ENCODE data around the gene DDX60.

Gene DDX60

DNA sequence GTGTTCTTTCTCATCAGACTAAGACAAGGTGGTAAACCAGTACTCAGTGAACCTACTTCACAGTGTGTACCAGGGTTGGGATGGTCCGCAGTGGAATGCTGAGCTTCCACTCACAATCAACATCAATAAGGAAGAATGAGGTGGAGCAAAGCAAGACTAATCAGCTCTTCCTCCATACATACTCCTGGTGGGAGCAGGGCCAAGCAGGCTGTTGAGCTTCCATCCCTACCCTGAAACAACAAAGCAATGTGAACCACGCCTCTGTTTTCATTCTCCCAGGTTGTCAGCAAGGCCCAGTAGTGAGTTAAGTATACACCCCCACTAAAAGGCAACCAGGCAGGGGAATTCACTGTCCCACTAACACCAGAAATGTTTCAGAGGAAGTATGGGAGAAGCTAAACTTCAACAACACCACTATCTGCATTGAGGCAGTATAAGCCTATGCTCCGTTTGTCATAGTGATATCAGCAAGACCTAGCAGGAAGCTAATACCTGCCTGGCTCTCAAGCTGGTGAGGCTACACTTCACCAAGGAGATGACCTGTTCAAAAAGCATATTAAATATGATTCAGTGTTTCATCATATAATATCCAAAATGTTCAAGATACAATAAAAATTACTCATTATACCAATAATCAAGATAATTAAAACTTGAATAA lies 109.5 kb downstream of the DDX60 start:
- Histone ChIP-seq H3K4me3 (no peak overlapping the region), H3K27ac (no peak overlapping the region)
- DNase-seq (ENCODE audit: low spot score) = no peak
- TF ChIP-seq, protein P1, sequence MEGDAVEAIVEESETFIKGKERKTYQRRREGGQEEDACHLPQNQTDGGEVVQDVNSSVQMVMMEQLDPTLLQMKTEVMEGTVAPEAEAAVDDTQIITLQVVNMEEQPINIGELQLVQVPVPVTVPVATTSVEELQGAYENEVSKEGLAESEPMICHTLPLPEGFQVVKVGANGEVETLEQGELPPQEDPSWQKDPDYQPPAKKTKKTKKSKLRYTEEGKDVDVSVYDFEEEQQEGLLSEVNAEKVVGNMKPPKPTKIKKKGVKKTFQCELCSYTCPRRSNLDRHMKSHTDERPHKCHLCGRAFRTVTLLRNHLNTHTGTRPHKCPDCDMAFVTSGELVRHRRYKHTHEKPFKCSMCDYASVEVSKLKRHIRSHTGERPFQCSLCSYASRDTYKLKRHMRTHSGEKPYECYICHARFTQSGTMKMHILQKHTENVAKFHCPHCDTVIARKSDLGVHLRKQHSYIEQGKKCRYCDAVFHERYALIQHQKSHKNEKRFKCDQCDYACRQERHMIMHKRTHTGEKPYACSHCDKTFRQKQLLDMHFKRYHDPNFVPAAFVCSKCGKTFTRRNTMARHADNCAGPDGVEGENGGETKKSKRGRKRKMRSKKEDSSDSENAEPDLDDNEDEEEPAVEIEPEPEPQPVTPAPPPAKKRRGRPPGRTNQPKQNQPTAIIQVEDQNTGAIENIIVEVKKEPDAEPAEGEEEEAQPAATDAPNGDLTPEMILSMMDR (IDR thresholded peaks at IDR 0.05) = no peak

DNA sequence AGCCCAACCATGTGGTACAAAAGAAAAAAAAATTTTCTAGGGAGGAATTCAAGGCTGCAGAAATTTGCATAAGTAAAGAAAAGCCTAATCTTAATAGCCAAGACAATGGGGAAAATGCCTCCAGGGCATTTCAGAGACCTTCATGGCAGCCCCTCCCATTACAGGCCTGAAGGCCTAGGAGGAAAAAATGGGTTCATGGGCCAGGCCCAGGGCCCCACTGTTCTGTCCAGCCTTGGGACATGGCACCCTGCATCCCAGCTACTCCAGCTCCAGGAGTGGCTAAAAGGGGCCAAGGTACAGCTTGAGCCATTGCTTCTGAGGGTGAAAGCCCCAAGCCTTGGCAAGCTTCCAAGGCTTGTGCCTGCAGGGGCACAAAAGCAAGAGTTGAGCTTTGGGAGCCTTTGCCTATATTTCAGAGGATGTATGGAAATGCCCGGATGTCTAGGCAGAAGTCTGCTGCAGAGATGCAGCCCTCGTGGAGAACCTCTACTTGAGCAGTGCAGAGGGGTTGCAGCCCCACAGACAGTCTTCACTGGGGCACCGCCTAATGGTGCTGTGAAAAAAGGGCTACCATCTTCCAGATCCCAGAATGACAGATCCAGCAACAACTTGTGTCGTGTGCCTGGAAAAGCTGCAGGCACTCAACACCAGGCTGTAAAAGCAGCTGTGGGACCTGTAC lies 115.2 kb downstream of the DDX60 start:
- TF ChIP-seq, protein P1 (IDR thresholded peaks at IDR 0.05) = no peak
- no peak overlapping the region for H3K27ac ChIP-seq

DNA sequence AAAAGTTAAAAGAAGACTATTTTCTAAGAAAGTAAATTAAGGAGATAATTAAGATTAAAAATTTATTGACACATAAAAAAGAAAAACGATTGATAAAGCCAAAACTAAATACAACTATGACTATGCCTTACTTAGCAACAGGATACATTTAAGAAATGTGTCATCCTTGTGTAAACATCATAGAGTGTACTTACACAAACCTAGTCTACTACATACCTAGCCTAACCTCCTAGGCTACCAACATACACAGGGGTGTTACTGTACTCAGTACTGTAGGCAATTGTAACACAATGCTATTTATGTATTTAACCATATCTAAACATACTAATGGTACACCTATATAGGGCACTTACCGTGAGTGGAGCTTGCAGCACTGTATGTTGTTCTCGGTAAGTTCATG lies 117.9 kb downstream of the DDX60 start:
- TF ChIP-seq, protein P1 (IDR thresholded peaks at IDR 0.05) = no peak
- DNase-seq (ENCODE audit: low spot score) = no peak

More for the DNA sequence above, 115.2 kb downstream of the DDX60 start:
- no peak for DNase-seq (ENCODE audit: low spot score)
- no peak overlapping the region for H3K4me3 ChIP-seq

DNA sequence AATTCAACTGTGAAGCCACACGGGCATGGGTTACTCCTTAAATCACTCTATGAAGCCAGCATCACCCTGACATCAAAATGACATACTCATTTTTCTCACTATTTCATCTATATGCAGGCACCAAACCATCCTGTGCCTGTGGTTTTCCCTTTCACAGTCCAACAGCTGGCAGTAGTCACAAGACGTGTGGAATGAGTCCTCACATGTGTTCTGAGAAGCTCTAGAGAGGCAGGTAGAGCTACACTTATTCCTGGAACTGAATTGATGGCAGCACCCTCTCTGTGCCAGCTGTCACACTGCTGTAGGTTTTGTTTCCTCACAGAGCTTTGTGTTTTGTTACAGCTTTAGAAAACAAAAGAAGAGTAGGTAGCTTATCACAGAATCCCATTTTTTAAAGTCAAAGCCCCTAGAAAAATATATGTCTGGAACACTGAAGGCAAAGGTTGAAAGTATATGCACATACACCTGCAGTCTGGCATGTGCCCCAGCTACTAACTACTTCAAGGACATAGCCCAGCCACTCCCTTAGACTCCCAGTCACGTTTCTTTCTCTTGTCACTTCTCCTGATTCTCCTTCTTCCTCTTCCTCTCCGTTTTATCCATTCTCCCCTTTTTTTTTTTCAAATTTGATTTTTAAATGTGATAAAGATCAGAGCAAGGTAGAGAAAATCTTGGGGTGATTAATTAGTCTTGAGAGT lies 119.1 kb downstream of the DDX60 start:
- no peak for DNase-seq (ENCODE audit: low spot score)
- Histone ChIP-seq H3K27ac (no peak overlapping the region), H3K4me3 (no peak overlapping the region)
- TF ChIP-seq, protein P1 (IDR thresholded peaks at IDR 0.05) = no peak

More for the DNA sequence above, 117.9 kb downstream of the DDX60 start:
- Histone ChIP-seq H3K4me3 (no peak overlapping the region), H3K27ac (no peak overlapping the region)

DNA sequence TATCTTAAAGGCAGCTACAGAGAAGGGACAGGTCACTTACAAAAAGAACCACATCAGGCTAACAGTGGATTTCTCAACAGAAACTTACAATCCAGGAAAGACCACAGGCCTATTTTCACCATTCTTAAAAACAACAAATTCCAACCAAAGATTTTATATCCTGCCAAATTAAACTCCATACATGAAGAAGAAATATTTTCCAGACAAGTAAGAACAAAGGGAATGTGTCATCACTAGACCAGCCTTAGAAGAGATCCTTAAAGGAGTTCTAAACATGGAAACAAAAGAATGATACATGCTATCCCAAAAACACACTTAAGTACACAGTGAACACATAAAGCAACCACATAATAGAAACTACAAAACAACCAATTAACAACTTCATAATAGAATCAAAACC lies 120.6 kb downstream of the DDX60 start:
- no peak overlapping the region for H3K27ac ChIP-seq
- DNase-seq (ENCODE audit: low spot score) = no peak
- TF ChIP-seq, protein P1 (IDR thresholded peaks at IDR 0.05) = no peak
- H3K4me3 ChIP-seq = no peak overlapping the region

DNA sequence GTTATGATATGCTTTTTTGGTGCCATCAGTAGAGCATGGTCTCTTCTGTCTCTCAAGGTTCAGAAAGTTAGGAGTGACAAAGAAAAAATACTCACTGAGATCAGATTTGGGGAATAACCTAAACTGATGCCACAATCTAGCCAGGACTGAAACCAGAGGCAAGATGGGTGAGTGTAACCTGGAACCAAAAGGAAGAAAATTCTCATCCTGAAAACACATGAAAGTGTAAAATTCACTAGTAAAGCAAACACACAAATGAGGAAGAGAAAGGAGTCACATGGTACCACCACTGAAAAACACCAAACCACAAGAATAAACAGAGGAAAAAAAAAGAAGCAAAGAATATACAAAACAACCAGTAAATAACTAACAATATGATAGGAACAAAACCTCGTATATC lies 129.8 kb downstream of the DDX60 start:
- Histone ChIP-seq H3K4me3 (no peak overlapping the region), H3K27ac (no peak overlapping the region)
- TF ChIP-seq, protein P1 (IDR thresholded peaks at IDR 0.05) = no peak
- DNase-seq (ENCODE audit: low spot score) = no peak
